Ishikawa (cell line): ENCODE measurements around the gene ARHGAP9.

ENCODE experiments used
- CEBPB ChIP-seq: IDR thresholded peaks from 2 replicates; pipeline ENCODE4 v1.6.1; 2012
- CREB1 ChIP-seq: IDR thresholded peaks from 2 replicates; pipeline ENCODE4 v1.6.1; 2012; ENCODE audit warnings: low read depth
- EGR1 ChIP-seq: IDR thresholded peaks from 2 replicates; pipeline ENCODE4 v1.6.1; 2012
- EP300 ChIP-seq: IDR thresholded peaks from 2 replicates; pipeline ENCODE4 v1.6.1; 2012; ENCODE audit warnings: borderline replicate concordance
- FOXM1 ChIP-seq: IDR thresholded peaks from 2 replicates; pipeline ENCODE4 v1.6.1; 2012; ENCODE audit warnings: low read depth, borderline replicate concordance
- MAX ChIP-seq: IDR thresholded peaks from 2 replicates; pipeline ENCODE4 v1.6.1; 2012
- NFIC ChIP-seq: IDR thresholded peaks from 2 replicates; pipeline ENCODE4 v1.6.1; 2012
- RAD21 ChIP-seq: IDR thresholded peaks from 2 replicates; pipeline ENCODE4 v1.6.1; 2012; ENCODE audit warnings: low read depth
- REST ChIP-seq: IDR thresholded peaks from 2 replicates; pipeline ENCODE4 v1.6.1; 2012; ENCODE audit warnings: low read depth, mild to moderate bottlenecking
- TAF1 ChIP-seq: IDR thresholded peaks from 2 replicates; pipeline ENCODE4 v1.6.1; 2012; ENCODE audit warnings: low read depth, mild to moderate bottlenecking
- TCF12 ChIP-seq: IDR thresholded peaks from 2 replicates; pipeline ENCODE4 v1.6.1; 2012; ENCODE audit warnings: low read depth
- TEAD4 ChIP-seq: IDR thresholded peaks from 2 replicates; pipeline ENCODE4 v1.6.1; 2012
- YY1 ChIP-seq: IDR thresholded peaks from 2 replicates; pipeline ENCODE4 v1.6.1; 2012; ENCODE audit warnings: low read depth
- ZBTB7A ChIP-seq: IDR thresholded peaks from 2 replicates; pipeline ENCODE4 v1.6.1; 2012; ENCODE audit warnings: low read depth
- TF ChIP-seq, protein P1 (sequence below): IDR thresholded peaks from 2 replicates; pipeline ENCODE4 v1.6.1; 2012

The ARHGAP9 gene

GRCh38 chr12:57488402-57489156 is 8.9 kb upstream of the ARHGAP9 start:
- TF ChIP-seq RAD21 (no peak), YY1 (no peak), REST (no peak), MAX (no peak), TAF1 (no peak), NFIC (no peak), CEBPB (no peak), TCF12 (no peak), EP300 (no peak), EGR1 (no peak), TEAD4 (no peak), FOXM1 (no peak), ZBTB7A (no peak), CREB1 (no peak)
- TF ChIP-seq, protein P1, sequence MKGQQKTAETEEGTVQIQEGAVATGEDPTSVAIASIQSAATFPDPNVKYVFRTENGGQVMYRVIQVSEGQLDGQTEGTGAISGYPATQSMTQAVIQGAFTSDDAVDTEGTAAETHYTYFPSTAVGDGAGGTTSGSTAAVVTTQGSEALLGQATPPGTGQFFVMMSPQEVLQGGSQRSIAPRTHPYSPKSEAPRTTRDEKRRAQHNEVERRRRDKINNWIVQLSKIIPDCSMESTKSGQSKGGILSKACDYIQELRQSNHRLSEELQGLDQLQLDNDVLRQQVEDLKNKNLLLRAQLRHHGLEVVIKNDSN, result no peak

DNA sequence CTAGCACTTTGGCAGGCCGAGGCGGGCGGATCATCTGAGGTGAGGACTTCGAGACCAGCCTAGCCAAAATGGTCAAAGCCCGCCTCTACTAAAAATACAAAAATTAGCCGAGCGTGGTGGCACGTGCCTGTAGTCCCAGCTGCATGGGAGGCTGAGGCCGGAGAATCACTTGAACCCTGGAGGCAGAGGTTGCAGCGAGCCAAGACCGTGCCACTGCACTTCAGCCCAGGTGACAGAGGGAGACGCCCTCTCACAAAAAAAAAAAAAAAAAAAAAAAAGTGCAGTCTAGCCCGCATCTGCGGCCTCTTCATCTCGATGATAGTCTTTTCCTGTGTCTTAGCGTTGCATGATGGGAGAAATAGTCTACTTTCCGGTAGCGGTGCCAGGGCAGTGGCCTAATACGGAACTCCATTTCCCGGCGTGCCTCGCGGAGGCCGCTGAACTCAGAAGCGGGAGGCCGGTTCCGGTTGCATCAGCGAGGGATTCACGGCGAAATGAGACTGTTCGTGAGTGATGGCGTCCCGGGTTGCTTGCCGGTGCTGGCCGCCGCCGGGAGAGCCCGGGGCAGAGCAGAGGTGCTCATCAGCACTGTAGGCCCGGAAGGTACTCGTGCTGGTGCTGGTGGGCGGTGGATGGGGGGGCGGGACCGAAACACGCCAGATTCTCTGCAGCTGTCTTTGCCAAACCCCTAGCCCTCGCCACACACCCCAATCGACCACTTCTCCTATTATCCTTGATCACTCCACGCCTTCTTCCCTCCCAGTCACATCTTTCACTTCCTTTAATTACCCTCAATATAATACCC is 8.1 kb upstream of the ARHGAP9 start, which contains the start of gene MARS1:
Gene MARS1 (plus strand): TSS at position 472 of the 805 bp plus-strand sequence. CDS start 23 bp downstream, at position 495.
- peak; percentile 88 for TF ChIP-seq TAF1
- TF ChIP-seq CREB1, result peak; percentile 38; the same call in 1 of the 2 replicates
- TF ChIP-seq YY1, result peak; percentile 86
- no peak for TF ChIP-seq REST
- TF ChIP-seq CEBPB, result peak; percentile 83
- no peak for TF ChIP-seq EP300
- TF ChIP-seq, protein P1, result peak; percentile 29; the same call in 1 of the 2 replicates
- no peak for TF ChIP-seq FOXM1
- peak; percentile 6; the same call in 1 of the 2 replicates for TF ChIP-seq NFIC
- peak; percentile 67 for TF ChIP-seq TCF12
- peak; percentile 95 for TF ChIP-seq MAX
- no peak for TF ChIP-seq EGR1
- no peak for TF ChIP-seq RAD21
- TF ChIP-seq TEAD4, result no peak
- TF ChIP-seq ZBTB7A, result no peak

- TF ChIP-seq EGR1 (no peak), TAF1 (no peak), CEBPB (no peak), FOXM1 (no peak), ZBTB7A (no peak), TCF12 (no peak; the same call in 1 of the 2 replicates), YY1 (no peak), EP300 (no peak), TEAD4 (no peak), NFIC (no peak), CREB1 (no peak), RAD21 (no peak), REST (no peak), MAX (no peak)
- TF ChIP-seq, protein P1, result no peak
These were observed 7.5 kb upstream of the ARHGAP9 start for GRCh38 chr12:57487055-57487596.
